ENCODE results near the gene SCN1B.

Gene SCN1B

GRCh38 chr19:35081201-35081600 lies 50.9 kb downstream of the SCN1B start:
- TF ChIP-seq, protein P1, sequence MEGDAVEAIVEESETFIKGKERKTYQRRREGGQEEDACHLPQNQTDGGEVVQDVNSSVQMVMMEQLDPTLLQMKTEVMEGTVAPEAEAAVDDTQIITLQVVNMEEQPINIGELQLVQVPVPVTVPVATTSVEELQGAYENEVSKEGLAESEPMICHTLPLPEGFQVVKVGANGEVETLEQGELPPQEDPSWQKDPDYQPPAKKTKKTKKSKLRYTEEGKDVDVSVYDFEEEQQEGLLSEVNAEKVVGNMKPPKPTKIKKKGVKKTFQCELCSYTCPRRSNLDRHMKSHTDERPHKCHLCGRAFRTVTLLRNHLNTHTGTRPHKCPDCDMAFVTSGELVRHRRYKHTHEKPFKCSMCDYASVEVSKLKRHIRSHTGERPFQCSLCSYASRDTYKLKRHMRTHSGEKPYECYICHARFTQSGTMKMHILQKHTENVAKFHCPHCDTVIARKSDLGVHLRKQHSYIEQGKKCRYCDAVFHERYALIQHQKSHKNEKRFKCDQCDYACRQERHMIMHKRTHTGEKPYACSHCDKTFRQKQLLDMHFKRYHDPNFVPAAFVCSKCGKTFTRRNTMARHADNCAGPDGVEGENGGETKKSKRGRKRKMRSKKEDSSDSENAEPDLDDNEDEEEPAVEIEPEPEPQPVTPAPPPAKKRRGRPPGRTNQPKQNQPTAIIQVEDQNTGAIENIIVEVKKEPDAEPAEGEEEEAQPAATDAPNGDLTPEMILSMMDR (conservative IDR thresholded peaks at IDR 0.05) = no peak
- H3K27ac ChIP-seq = no peak overlapping the region

- H3K27ac ChIP-seq = no peak overlapping the region
- TF ChIP-seq, protein P1 (conservative IDR thresholded peaks at IDR 0.05) = no peak
Measured at GRCh38 chr19:35083691-35084508, 53.6 kb downstream of the SCN1B start.

DNA sequence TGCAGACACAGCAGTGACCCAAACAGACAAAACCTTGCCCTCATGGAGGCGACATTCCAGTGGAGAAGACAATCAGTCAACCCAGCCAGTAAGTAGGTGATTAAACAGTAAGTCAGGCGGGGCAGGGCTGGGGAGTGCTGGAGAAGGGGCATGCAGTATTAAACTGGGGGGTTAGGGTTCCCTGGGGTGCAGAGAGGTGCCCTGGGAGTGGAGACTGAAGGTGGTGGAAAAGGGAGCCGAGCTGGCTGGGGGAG lies 54.2 kb downstream of the SCN1B start:
- TF ChIP-seq, protein P1 (conservative IDR thresholded peaks at IDR 0.05) = no peak
- H3K27ac ChIP-seq = no peak overlapping the region

GRCh38 chr19:35085947-35086346 lies 55.7 kb downstream of the SCN1B start:
- TF ChIP-seq, protein P1 (conservative IDR thresholded peaks at IDR 0.05) = no peak
- H3K27ac ChIP-seq = no peak overlapping the region

- no peak overlapping the region for H3K27ac ChIP-seq
- TF ChIP-seq, protein P1 (conservative IDR thresholded peaks at IDR 0.05) = no peak
Measured at GRCh38 chr19:35086455-35086854, 56.2 kb downstream of the SCN1B start.

DNA sequence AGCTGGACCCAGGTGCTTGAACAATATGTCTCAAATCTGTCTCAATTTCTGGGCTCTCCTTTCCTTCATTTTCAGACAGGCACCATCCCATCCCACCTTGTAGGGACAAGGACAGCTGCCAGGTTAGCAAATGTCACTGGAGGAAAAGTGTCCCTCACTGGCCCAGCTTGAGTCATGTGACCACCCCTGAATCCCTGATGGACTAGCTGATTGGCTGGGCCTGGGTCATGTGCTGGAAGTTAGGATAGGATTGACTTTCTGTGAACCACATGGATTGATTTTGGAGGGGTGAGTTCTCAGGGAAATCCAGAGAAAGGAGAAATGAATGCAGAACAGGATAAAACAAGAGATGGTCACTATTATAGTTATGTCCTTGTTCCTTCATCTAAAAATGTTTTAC lies 57.1 kb downstream of the SCN1B start:
- TF ChIP-seq, protein P1 (conservative IDR thresholded peaks at IDR 0.05) = no peak
- H3K27ac ChIP-seq = no peak overlapping the region

DNA sequence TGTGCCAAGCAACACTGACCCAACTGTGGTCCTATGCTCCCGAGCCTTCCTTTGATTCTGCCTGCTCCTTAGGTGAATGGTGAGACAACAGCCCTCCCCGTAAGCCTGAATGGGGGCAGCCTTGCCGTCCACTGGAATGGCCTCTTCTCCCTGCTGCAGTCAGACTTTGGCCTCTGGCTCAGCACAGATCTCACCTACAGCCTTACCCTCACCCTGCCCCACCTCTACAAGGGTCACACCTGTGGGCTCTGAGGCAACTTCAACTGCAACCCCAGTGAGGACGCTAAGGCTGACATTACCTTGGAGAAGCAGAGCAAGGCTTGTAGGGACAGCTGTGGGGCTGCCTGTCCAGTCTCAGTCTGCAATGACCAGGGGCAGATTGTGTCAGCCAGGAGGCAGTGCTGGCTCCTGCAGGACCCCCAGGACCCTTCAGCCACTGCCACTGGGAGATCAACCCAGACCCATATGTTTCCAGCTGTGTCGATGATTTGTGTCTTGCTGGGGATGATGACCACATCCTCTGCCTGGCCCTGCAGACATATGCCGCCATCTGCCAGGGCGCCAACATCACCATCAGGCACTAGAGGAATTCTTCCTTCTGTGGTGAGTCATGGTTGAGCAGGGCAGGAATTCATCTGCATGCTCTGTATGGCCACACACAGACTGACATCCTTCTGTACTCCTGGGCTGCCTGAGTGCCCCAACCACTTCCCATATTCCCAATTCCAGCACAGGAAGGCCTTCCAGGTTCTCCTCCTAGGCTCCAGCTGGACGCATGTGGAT lies 58.1 kb downstream of the SCN1B start:
- TF ChIP-seq, protein P1 (conservative IDR thresholded peaks at IDR 0.05) = no peak
- no peak overlapping the region for H3K27ac ChIP-seq

Measured in VCaP (cell line).